Adrenal gland (tissue), 12 donors: ENCODE data around the gene TSPAN15. TPM values are rescaled to one million over a fixed set of nuclear protein-coding genes. Genes with fewer than 3 reads are reported as not detected.

ENCODE experiments used
- DNase-seq, 7 donors: peaks; one replicate each; pipeline ENCODE4 v3.0.0-alpha.2; 2019 to 2020
- H3K27ac ChIP-seq, 5 donors: fragments of 200-600 bp; sonication (generic) in 4 of 5; 1 replicate in 3 of 5; 2 replicates in 2 of 5; pipeline versions ENCODE4 v1.5.1 to v1.8.0; 2016 to 2020; ENCODE audit warnings: mild to moderate bottlenecking in 1 of 5
- H3K27me3 ChIP-seq: fragments of 200-600 bp; 2 replicates; pipeline ENCODE4 v1.8.0; 2021
- H3K36me3 ChIP-seq, 2 donors: fragments of 200-600 bp; replicated peaks in 1 of 2; 1 replicate in 1 of 2; 2 replicates in 1 of 2; pipeline versions ENCODE4 v1.5.1 to v1.8.0; 2018 to 2022
- H3K4me1 ChIP-seq, 2 donors: fragments of 200-600 bp; replicated peaks in 1 of 2; 1 replicate in 1 of 2; 2 replicates in 1 of 2; pipeline versions ENCODE4 v1.5.1 to v1.8.0; 2018 to 2021
- H3K4me3 ChIP-seq, 4 donors: fragments of 200-600 bp; sonication (generic) in 3 of 4; one replicate each; pipeline ENCODE4 v1.5.1; 2016 to 2018
- H3K9me3 ChIP-seq, 3 donors: fragments of 200-600 bp; sonication (generic) in 1 of 3; replicated peaks in 1 of 3; 1 replicate in 2 of 3; 2 replicates in 1 of 3; pipeline versions ENCODE4 v1.5.1 to v1.8.0; 2016 to 2021
- POLR2A ChIP-seq, 2 donors: fragments of 450-650 bp; IDR thresholded peaks; one replicate each; pipeline ENCODE4 v1.6.1; 2017; ENCODE audit warnings: antibody characterized with exemption in 2 of 2, mild to moderate bottlenecking in 2 of 2, moderate library complexity in 1 of 2
- whole genome bisulfite sequencing, 4 donors: extraction: QIAGEN DNeasy Blood & Tissue Kit in 2 of 4; methylation state at CpG; one replicate each; pipeline versions ENCODE4 v1.1.5 to v1.1.7; 2013 to 2017; 5-methylcytosine and 5-hydroxymethylcytosine counted together
- intact Hi-C, 2 donors: fragments of 100-400 bp; cut with DNase I; formaldehyde crosslinking; loops; one replicate each; pipeline versions ENCODE4 v1.14.1 to v1.15.0; 2022 to 2023
- polyA plus RNA-seq, 3 donors: library from polyadenylated mRNA; stranded (reverse); fragments of 200-250 nt in 2 of 3; fragments of 350-450 nt in 1 of 3; fragmentation: Illumina TruSeq in 1 of 3; extraction: RNeasy Lipid Tissue Mini Kit (QIAGEN cat#74804) in 1 of 3; gene quantifications; one replicate each; pipeline ENCODE4 v1.2.3, GENCODE V29; 2013 to 2014
- total RNA-seq, 9 donors: library from RNA; depleted of rRNA in 4 of 9; stranded (reverse); fragments of >200 nt in 4 of 9; fragments of 120-200 nt in 1 of 9; fragmentation: NEBNext Ultra II Directional in 1 of 9; extraction: Animal tissue kit (Norgen Biotek cat#: 25700) in 1 of 9; gene quantifications; one replicate each; pipeline versions ENCODE4 v1.1.0 to v1.2.4, GENCODE V29; 2013 to 2023
- TF ChIP-seq, protein P1 (sequence below), 6 experiments: fragments of 450-650 bp in 4 of 6; fragments of 200-600 bp in 2 of 6; sonication (generic) in 1 of 6; IDR thresholded peaks; 1 replicate in 5 of 6; 2 replicates in 1 of 6; pipeline versions ENCODE4 v1.5.1 to v1.8.0; 2016 to 2021; ENCODE audit warnings: antibody characterized with exemption in 6 of 6, mild to moderate bottlenecking in 2 of 6, moderate library complexity in 1 of 6
- donor health status: healthy with polysubstance abuse.
- donor health status: Bipolar disorder and iron deficiency.
- donor health status: DM: yes; HTN: yes; CAD: no.
- donor health status: DM: no; HTN: no; CAD: no.
- donor health status: DM: no; HTN: no; CAD: no.
- donor health status: DM: yes; HTN: yes; CAD: no.

Gene TSPAN15
- total and polyA plus RNA-seq, 12 donors, result 5.6 to 14.8 (median 10.8) TPM

DNA sequence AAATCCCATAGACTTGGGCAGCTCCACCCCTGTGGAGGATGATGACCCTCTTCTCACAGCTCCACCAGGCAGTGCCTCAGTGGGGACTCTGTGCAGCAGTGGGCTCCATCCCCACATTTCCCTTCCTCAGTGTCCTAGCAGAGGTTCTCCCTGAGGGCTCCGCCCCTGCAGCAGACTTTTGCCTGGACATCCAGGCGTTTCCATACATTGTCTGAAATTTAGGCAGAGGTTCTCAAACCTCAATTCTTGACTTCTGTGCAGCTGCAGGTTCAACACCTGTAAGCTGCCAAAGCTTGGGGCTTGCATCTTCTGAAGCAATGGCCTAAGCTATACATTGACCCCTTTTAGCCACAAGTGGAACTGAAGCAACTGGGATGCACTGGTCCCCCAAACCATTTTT is 90.2 kb downstream of the TSPAN15 start:
- 59 to 84% (median 72%) methylated on average over 2 of the region's 2 CpGs for whole genome bisulfite sequencing, 4 donors
- no peaks in the 10 kb centered on the region for H3K36me3 ChIP-seq
- H3K27me3 ChIP-seq, result no peaks in the 10 kb centered on the region
- no peak overlapping the region for H3K4me3 ChIP-seq
- TF ChIP-seq, protein P1, sequence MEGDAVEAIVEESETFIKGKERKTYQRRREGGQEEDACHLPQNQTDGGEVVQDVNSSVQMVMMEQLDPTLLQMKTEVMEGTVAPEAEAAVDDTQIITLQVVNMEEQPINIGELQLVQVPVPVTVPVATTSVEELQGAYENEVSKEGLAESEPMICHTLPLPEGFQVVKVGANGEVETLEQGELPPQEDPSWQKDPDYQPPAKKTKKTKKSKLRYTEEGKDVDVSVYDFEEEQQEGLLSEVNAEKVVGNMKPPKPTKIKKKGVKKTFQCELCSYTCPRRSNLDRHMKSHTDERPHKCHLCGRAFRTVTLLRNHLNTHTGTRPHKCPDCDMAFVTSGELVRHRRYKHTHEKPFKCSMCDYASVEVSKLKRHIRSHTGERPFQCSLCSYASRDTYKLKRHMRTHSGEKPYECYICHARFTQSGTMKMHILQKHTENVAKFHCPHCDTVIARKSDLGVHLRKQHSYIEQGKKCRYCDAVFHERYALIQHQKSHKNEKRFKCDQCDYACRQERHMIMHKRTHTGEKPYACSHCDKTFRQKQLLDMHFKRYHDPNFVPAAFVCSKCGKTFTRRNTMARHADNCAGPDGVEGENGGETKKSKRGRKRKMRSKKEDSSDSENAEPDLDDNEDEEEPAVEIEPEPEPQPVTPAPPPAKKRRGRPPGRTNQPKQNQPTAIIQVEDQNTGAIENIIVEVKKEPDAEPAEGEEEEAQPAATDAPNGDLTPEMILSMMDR (IDR thresholded peaks at IDR 0.05), result no peak
- TF ChIP-seq POLR2A (IDR thresholded peaks at IDR 0.05), result no peak
- H3K9me3 ChIP-seq, result no peaks in the 10 kb centered on the region
- no peaks in the 10 kb centered on the region for H3K4me1 ChIP-seq
- H3K27ac ChIP-seq, result no peak overlapping the region
- intact Hi-C loops, result no loop called here
- no peak for DNase-seq

DNA sequence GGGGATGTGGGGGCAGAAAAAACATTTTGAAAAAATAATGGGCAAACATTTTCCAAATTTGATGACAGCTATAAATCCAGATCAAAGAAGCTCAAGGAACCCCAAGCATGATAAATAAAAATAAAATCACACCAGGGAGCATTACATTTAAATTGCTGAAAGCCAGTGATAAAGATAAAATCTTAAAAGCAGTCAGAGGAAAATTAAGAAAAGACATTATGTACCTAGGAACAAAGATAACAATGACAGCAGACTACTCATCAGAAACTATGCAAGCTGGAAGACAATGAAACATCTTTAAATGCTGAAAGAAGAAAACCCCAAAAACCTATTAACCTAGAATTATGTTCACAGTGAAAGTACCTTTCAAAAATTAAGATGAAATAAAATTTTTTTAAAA is 98.7 kb downstream of the TSPAN15 start:
- Histone ChIP-seq H3K4me1 (no peaks in the 10 kb centered on the region), H3K4me3 (no peak overlapping the region), H3K27ac (no peak overlapping the region), H3K9me3 (peaks cover 0 to 16% (median 0%) of the 10 kb centered on the region in 3 donors), H3K36me3 (no peaks in the 10 kb centered on the region), H3K27me3 (no peaks in the 10 kb centered on the region)
- DNase-seq, result no peak
- intact Hi-C loops, result no loop called here
- no peak for TF ChIP-seq POLR2A (IDR thresholded peaks at IDR 0.05)

DNA sequence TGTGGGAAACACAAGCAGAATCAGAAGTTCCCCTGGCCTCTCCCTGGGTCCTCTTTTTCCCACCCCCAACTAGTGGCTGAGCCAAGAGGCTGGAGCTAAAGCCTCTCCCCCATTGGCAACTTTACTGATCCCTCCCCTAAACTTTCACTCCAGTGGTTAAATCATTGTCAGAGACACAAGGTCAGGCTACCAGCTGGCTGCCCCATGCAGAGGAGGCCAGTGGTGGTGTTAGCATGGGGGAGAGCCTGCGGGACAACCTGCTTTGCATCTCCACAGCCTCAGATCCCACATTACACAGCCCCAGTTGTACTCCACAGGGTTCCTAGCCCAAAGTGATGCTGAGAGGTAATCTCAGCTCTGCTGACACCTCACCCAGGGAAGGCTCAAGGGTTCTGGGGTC is 101.0 kb downstream of the TSPAN15 start:
- Histone ChIP-seq H3K4me1 (no peaks in the 10 kb centered on the region), H3K27me3 (no peaks in the 10 kb centered on the region), H3K9me3 (peaks cover 0 to 16% (median 0%) of the 10 kb centered on the region in 3 donors), H3K4me3 (no peak overlapping the region), H3K36me3 (no peaks in the 10 kb centered on the region), H3K27ac (no peak overlapping the region)
- intact Hi-C loops, result no loop called here
- WGBS, 4 donors, result 0 to 19% (median 9%) methylated on average over 1 of the region's 1 CpG; no CpG with 5 or more reads in 1 of the 4 donors
- no peak for TF ChIP-seq POLR2A (IDR thresholded peaks at IDR 0.05)
- TF ChIP-seq, protein P1 (IDR thresholded peaks at IDR 0.05), result no peak
- no peak for DNase-seq

DNA sequence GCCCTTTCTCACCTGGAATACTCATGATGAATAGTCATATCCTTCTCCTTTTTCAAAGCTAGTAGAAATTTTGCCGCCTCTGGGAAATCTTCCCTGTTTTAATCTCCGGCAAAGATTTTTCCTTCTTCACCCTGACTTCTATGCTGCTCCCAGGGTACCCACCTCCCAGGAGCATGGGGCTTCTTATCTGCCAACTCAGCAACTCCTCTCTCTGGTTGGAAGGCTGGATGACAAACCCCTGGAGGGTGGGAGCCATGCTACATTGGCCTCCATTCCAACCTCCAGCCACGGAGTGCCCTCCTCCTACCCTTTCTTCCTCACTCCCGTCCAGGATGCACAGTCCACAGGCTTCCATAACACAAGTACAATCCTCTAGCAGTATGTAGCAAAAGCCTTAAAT is 102.1 kb downstream of the TSPAN15 start:
- 69 to 83% (median 71%) methylated on average over 4 of the region's 4 CpGs for WGBS, 4 donors
- Histone ChIP-seq H3K27me3 (no peaks in the 10 kb centered on the region), H3K27ac (no peak overlapping the region), H3K4me3 (no peak overlapping the region), H3K9me3 (peaks cover 0 to 16% (median 0%) of the 10 kb centered on the region in 3 donors), H3K36me3 (no peaks in the 10 kb centered on the region), H3K4me1 (no peaks in the 10 kb centered on the region)
- TF ChIP-seq, protein P1 (IDR thresholded peaks at IDR 0.05), result no peak
- TF ChIP-seq POLR2A (IDR thresholded peaks at IDR 0.05), result no peak
- no peak for DNase-seq
- intact Hi-C loops, result no loop called here

DNA sequence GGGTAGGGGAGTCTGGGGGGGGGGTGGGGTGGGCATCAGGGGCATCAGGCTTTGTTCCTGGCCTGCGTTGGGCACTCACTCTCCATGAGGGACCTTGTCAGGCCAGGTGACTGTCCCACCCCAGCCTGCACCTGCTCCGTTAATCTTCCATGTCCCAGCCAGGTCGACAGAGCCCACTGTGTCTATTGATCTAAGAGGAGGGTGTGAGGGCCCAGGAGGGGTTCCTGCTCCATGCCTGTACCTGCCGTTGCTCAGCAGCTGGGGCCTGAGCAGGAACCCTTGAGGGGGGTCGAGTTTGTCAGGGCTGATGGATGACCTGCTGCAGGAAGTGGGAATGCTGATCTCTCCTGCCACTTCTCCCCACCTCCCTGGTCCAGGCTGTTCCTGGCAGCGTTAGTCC is 103.3 kb downstream of the TSPAN15 start:
- DNase-seq, result no peak
- H3K36me3 ChIP-seq, result no peaks in the 10 kb centered on the region
- H3K4me3 ChIP-seq, result no peak overlapping the region
- peaks cover 0 to 11% (median 0%) of the 10 kb centered on the region in 3 donors for H3K9me3 ChIP-seq
- no peak for TF ChIP-seq POLR2A (IDR thresholded peaks at IDR 0.05)
- TF ChIP-seq, protein P1 (IDR thresholded peaks at IDR 0.05), result no peak
- H3K4me1 ChIP-seq, result no peaks in the 10 kb centered on the region
- 29 to 83% (median 57%) methylated on average over 1 to 6 of the region's 6 CpGs for WGBS, 4 donors
- intact Hi-C loops, result no loop called here
- H3K27ac ChIP-seq, result no peak overlapping the region
- H3K27me3 ChIP-seq, result no peaks in the 10 kb centered on the region
